ENCODE measurements around the gene TTLL8. TPM values are rescaled to one million over a fixed set of nuclear protein-coding genes. Genes with fewer than 3 reads are reported as not detected.

Gene TTLL8
- total and polyA plus RNA-seq, 2 of the 8 experiments (the other 6 are each of a cell fraction or from before 2014, with no cell fraction given) = not detected

- Histone ChIP-seq H2BK5ac (ENCODE audit: low read depth, low read length) (no peak overlapping the region), H3K4me1 (replicated peaks in 1 of 4; ENCODE audit: control insufficient read depth in 3 of 4, insufficient read depth in 4 of 4, low read length in 3 of 4) (peaks cover 0 to 5% (median 1%) of the 10 kb centered on the region in 4 experiments; a peak in 3 of 7 replicates), H3K4me3 (ENCODE audit: extremely low read depth in 1 of 4, insufficient read depth in 2 of 4, low read depth in 3 of 4, low read length in 4 of 4) (no peak overlapping the region), H3K27me3 (replicated peaks in 1 of 4; ENCODE audit: control insufficient read depth in 3 of 4, extremely low read depth in 1 of 4, insufficient read depth in 3 of 4, low read length in 3 of 4) (peaks cover 0 to 6% (median 0%) of the 10 kb centered on the region in 4 experiments; a peak in 2 of 7 replicates), H3K36me3 (ENCODE audit: control insufficient read depth in 2 of 4, insufficient read depth in 4 of 4, low read length in 3 of 4) (no peaks in the 10 kb centered on the region), H2BK12ac (ENCODE audit: low read depth, low read length) (no peak overlapping the region), H2BK20ac (ENCODE audit: low read length) (no peak overlapping the region), H3K9me3 (ENCODE audit: insufficient read depth in 2 of 2, low read depth in 1 of 2, low read length in 1 of 2) (peaks cover 0 to 18% of the 10 kb centered on the region in 2 experiments; a peak in 2 of 4 replicates), H3K56ac (replicated peaks; ENCODE audit: insufficient read length, low read depth, low read length) (no peak overlapping the region), H3K79me1 (ENCODE audit: low read depth, low read length) (no peaks in the 10 kb centered on the region), H3K27ac (ENCODE audit: low read depth, low read length) (no peak overlapping the region), H2AFZ (ENCODE audit: low read length) (no peak overlapping the region), H3K79me2 (ENCODE audit: control insufficient read depth in 1 of 2, insufficient read depth in 2 of 2, low read length in 2 of 2) (no peaks in the 10 kb centered on the region), H4K91ac (replicated peaks; ENCODE audit: insufficient read length, low read length) (no peak overlapping the region), H2BK120ac (replicated peaks; ENCODE audit: low read depth, low read length) (no peak overlapping the region), H3K23ac (ENCODE audit: insufficient read length) (no peak overlapping the region), H3K18ac (ENCODE audit: extremely low read depth, low read length) (no peak overlapping the region), H4K8ac (ENCODE audit: extremely low read depth, insufficient read depth, low read length) (no peak overlapping the region; the same call in 1 of the 2 replicates), H3K4me2 (ENCODE audit: insufficient read depth in 1 of 2, low read depth in 2 of 2, low read length in 2 of 2) (no peak overlapping the region), H3K9ac (replicated peaks in 1 of 4; ENCODE audit: extremely low read depth in 1 of 4, low read depth in 3 of 4, low read length in 3 of 4) (no peak overlapping the region), H3K23me2 (ENCODE audit: low read depth, low read length) (peaks cover 6% of the 10 kb centered on the region; the same call in 1 of the 2 replicates), H2AK5ac (ENCODE audit: low read depth, low read length) (no peak overlapping the region), H3K14ac (ENCODE audit: insufficient read length) (no peak overlapping the region), H4K5ac (ENCODE audit: insufficient read length, low read depth, low read length) (no peak overlapping the region), H3K4ac (replicated peaks; ENCODE audit: insufficient read length, low read depth, low read length) (no peak overlapping the region), H4K20me1 (replicated peaks in 1 of 2; ENCODE audit: control insufficient read depth in 1 of 2, insufficient read depth in 2 of 2, low read length in 2 of 2) (peaks cover 2 to 6% of the 10 kb centered on the region in 2 experiments), H2BK15ac (ENCODE audit: low read length) (no peak overlapping the region)
- FAIRE-seq (no peak), DNase-seq (ENCODE audit: low read depth in 1 of 2, low spot score in 2 of 2) (no peak)
- CTCF ChIA-PET (ENCODE audit: partially characterized antibody) = interaction anchor here (0.7 to 5.2 kb wide), 30 partner anchors 12 to 246 kb away, joined by 3 to 83 read pairs (median 5); no protein-coding TSS in a partner anchor
- TF ChIP-seq TAF1 (IDR thresholded peaks at IDR 0.05; ENCODE audit: low read depth, low read length) (no peak), POLR2A (IDR thresholded peaks at IDR 0.05; ENCODE audit: control extremely low read depth in 1 of 2, low read depth in 2 of 2, low read length in 2 of 2) (no peak), HDAC2 (IDR thresholded peaks at IDR 0.05; ENCODE audit: borderline replicate concordance in 1 of 2, low read depth in 2 of 2, low read length in 2 of 2) (no peak), CTCF (IDR thresholded peaks at IDR 0.05; ENCODE audit: control extremely low read depth in 1 of 3, insufficient read depth in 1 of 3, low read depth in 1 of 3, low read length in 3 of 3) (no peak), E2F6 (IDR thresholded peaks at IDR 0.05) (no peak)
- POLR2A ChIA-PET (ENCODE audit: partially characterized antibody) = interaction anchor here (0.7 to 1.1 kb wide), 2 partner anchors 11 to 37 kb away, joined by 3 to 4 read pairs; no protein-coding TSS in a partner anchor
- WGBS, 2 experiments (ENCODE audit: extremely low coverage in 1 of 2, insufficient coverage in 1 of 2, insufficient read length in 1 of 2, insufficient replicate concordance in 2 of 2, low coverage in 1 of 2, low lambda C conversion rate in 2 of 2, missing lambda C conversion rate in 1 of 2) = 60% methylated on average over 7 of the region's 11 CpGs; no CpG with 5 or more reads in 1 of the 2 experiments
These were observed 64.3 kb downstream of the TTLL8 start for GRCh38 chr22:49993649-49994360.

All from H1 (cell line).